ENCODE data around the gene PRODH2.

Gene PRODH2

DNA sequence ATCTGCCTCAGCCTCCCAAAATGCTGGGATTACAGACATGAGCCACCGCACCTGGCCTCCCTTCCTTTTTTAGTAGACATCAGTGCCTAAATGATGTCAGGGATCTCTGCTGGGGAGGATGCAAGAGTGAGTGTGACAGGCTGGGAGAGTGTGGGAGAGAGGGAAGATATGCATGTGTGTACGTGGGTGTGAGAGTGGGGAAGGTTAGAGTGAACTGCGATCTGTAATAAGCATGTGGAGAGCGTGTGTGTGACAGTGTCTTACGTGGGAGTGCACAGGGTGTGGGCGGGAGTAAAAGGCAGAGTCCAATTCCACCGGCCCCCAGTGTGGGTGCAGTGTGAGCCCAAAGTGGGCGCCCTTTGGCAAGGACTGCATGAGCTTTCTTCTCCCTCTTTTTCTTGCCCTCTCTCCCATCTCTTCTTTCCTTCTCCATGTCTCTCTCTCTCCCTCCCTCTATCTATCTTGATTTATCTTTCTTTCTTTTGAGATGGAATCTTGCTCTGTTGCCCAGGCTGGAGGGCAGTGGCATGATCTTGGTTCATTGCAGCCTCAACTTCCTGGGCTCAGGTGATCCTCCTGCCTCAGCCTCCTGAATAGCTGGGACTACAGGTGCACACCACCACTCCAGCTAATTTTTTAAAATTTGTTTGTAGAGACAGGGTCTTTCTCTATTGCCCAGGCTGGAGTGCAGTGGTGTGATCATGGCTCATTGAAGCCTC lies 40.6 kb upstream of the PRODH2 start:
- TF ChIP-seq, protein P1, sequence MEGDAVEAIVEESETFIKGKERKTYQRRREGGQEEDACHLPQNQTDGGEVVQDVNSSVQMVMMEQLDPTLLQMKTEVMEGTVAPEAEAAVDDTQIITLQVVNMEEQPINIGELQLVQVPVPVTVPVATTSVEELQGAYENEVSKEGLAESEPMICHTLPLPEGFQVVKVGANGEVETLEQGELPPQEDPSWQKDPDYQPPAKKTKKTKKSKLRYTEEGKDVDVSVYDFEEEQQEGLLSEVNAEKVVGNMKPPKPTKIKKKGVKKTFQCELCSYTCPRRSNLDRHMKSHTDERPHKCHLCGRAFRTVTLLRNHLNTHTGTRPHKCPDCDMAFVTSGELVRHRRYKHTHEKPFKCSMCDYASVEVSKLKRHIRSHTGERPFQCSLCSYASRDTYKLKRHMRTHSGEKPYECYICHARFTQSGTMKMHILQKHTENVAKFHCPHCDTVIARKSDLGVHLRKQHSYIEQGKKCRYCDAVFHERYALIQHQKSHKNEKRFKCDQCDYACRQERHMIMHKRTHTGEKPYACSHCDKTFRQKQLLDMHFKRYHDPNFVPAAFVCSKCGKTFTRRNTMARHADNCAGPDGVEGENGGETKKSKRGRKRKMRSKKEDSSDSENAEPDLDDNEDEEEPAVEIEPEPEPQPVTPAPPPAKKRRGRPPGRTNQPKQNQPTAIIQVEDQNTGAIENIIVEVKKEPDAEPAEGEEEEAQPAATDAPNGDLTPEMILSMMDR (IDR thresholded peaks at IDR 0.05) = no peak

DNA sequence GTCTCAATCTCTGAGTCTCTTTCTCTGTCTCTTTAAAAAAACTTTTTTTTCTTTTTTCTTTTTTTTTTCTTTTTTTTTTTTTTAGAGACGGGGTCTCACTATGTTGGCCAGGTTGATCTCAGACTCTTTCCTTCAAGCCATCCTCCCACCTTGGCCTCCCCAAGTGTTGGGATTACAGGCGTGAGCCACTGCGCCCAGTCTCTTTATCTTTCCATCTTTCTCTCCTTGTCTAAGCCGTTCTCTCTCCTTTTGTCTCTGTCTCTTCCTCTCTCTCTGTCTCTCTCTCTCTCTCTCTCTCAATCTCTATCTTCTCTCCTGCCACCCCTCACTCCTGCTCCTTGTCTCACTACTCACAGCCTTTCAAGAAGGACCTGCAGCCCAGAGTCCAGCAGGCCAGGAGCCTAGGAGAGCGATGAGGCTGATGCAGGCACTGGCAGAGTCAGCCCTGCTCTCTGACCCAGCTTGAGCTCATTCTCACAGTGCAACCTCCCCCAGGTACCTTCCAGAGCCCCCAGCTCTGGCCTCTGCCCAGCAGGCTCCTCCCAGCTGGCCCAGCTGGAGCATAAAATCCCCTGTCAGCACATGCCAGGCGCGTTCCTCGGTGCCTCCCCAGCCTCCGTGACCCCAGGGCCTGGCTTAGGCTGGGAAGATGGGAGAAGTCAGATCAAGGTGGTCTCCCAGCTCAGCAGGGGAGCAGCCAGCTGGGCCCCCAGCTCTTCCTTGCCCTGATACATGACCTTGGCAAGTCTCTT lies 39.6 kb upstream of the PRODH2 start, which contains the start of gene NPHS1:
NPHS1 (minus strand) TSS at position 476 of the 752 bp plus-strand sequence. CDS start 667 bp downstream, outside the sequence.
- TF ChIP-seq, protein P1 (IDR thresholded peaks at IDR 0.05) = no peak

DNA sequence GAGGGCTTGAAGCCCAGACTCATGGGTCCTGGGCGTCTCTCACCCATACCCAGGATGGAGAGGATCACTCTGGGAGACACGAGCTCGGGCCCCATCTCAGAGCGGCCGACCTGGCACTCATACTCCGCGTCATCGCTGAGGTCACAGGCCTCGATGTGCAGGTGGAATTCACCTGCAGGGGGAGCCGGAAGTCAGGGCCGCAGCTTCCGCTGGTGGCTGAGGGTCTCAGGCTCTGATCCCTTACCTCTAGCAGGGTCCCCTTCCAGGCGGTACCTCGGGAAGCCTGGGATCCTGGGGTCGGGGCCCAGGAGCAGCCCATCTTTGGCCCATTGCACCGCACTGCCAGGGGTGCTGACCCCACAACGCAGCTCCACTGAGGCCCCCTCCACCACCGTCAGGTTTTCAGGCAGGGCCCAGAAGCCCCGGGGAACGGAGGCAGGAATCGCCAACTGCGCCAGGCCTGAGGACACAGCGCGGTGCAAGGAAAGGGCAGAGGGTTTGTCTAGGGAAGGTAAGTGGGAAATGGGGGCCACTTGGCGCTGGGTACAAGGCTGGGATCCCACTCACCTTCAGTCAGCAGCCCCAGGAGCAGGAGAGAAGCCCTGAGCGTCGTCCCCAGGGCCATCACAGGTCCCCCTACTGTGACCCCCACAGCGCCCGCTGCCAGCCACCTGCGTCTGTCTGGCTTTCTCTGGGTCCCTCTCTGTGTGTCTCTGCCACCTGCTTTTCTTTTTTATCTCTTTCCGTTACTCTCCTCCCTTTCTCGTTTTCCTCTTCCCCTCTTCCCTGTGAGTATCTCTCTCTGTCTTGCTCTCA lies 38.8 kb upstream of the PRODH2 start:
- TF ChIP-seq, protein P1 (IDR thresholded peaks at IDR 0.05) = no peak

DNA sequence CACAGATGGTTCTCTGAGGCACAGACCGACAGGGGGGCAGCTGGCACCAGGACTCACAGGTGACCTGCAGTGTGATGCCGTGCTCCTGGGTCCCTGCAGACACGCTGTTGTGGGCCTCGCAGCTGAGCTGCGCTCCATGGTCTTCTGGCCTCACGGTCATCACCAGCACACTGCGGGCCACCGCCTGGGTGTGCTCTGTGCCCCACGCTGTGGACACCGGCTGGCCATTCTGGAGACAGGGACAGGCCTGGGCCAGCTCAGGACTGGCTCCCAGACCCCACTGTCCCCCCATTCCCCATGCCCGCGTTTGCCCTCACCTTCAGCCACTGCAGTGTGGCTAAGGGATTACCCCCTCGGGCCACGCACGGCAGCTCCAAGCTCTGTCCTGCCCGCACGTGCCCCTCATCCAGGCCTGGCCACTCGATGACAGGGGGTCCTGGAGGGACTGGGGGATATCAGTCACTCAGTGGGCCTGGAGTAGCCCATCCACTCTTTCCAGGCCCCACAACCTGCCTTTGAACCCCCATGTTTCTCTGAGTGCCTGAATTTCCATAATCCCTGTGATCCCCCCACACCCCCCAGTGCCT lies 36.4 kb upstream of the PRODH2 start:
- TF ChIP-seq, protein P1 (IDR thresholded peaks at IDR 0.05) = no peak

DNA sequence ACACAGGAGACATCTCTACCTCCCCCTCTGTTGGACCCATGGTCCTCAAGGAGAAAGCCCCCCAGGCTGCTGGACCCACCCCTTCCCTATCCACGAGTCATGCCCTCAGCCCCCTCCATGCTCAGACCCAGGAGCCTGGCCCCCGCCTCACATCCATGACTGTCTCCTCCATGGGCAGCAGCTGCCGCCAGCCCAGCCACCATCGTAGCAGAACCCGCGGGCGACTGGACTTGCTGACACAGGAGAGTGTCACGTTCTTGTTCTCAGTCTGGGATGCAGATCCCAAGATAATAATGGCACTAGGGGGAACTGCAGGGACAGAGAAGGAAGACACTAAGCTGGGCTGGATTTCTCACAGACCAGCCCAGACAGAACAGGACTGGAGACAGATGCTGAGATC lies 35.8 kb upstream of the PRODH2 start:
- TF ChIP-seq, protein P1 (IDR thresholded peaks at IDR 0.05) = no peak

DNA sequence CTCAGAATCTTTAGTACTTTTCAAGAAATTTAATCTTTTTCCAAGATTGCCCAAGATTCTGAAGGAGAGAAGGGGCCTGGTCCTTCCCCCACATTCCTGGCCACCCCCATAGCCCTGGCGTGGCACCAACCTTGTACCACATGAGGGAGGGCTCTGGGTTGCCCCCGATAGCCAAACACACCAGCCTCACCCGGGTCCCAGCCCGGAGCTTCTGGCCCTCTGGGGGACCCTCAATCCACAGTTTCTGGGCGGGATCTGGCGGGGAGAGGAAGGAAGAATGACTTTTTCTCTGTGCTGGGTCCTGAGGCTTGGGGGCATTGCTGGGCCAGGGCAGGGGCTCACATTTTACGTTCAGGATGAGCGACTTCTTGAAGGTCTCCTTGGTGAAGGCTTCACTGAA lies 35.3 kb upstream of the PRODH2 start:
- TF ChIP-seq, protein P1 (IDR thresholded peaks at IDR 0.05) = no peak

DNA sequence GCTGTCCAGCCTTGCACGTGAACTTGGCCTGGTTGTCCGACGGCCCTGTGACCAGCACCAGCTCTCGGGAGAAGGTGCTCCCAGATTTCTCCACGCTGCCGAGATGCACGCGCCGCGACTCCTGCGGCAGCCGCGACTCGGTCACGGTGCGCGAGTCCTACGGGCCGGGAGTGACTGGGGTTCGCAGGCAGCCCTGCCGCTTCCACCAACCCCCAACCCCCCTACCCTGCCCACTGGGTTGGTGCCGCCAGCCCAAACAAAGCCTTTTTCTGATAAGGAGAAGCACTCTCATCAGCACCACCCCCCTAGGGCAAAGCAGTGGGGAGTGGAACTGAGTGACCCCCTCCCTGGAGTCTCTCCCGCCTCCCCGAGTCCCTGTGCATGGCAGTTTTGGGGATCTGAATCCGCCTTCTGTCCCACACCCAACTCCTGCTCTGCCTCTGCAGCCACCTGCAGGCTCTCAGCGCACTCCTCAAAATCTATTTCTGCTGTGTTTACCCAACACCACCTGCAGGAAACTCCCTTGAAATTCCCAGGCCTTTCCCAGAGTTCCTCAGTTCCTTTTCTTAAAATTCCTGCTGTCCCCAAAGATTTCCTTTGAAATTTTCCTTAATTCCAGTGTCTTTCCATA lies 33.5 kb upstream of the PRODH2 start:
- TF ChIP-seq, protein P1 (IDR thresholded peaks at IDR 0.05) = no peak
